NCI-H510A (cell line): Measurements from ENCODE around the gene KCND3.

Experiments used
- DNase-seq: peaks from one replicate; lab custom pipeline; 2025; lab: John Stamatoyannopoulos, UW

KCND3 gene

GRCh38 chr1:111989531-111990025 lies at the start of gene KCND3:
KCND3 (minus strand) TSS chr1:111989668.
- no peak for DNase-seq

DNA sequence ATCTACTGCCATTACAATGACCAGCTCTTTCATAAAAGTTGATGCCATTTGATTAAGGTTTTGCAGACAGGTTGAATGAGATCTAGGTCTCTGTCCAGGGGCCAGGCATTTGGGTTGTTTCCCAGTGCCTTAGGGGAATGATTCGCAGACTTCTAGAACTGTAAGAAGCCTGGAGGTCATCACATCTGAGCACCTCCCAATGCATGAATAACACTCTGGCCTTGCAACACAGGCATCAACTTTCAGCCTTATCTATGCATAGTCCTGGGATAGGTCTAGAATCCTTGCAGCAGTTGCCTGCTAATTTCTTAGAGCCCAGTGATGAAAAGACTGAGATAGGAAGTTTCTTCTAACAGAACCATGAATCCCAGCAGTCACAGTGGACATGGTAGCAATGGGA lies 44.8 kb upstream of the KCND3 start:
- no peak for DNase-seq

DNA sequence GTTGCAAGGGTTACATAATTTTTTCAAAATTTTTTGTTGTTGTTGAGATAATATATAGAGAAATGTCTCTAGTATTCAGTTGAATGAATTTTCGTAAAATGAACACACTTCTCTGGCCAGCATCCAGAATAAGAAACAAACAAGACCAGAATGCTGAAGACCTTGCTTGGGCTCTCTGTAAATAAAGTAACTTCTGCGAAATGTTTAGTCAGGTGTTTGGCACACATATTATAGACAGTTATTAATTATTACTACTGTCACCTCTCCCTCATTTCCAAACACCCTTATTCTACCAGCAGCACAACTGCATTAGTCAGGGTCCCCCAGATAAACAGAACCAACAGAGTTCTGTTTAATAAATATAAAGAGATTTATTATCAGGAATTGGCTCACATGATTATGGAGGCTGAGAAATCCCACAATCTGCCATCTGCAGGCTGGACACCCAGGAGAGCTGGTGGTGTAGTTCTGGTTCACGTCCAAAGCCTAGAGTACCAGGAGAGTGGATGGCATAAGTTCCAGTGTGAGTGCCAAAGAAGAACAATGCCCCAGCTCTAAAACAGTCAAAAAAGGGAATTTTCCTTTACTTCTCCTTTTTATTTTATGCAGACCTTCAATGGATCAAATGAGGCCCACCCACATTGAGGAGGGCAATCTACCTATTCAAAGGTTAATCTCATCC lies 44.1 kb upstream of the KCND3 start:
- no peak for DNase-seq

DNA sequence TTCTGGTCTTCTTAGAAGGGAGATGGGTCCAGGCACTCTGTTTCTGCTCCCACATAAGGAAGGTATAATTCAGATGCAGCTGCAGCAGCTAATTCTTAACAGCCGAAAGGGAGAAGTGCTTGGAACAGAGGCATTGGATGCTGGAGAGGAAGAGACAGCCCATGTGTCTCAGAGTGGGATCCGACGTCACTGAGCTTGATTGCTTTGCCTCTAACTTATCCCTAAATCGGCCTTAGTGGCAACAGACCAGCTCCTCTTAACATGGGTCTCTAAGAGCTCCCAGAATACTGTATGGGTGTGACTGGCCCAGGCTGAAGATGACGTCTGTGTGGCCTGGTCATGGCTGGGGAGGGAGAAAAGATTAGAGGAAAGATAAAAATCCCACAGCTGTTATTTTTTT lies 40.7 kb upstream of the KCND3 start:
- no peak for DNase-seq

DNA sequence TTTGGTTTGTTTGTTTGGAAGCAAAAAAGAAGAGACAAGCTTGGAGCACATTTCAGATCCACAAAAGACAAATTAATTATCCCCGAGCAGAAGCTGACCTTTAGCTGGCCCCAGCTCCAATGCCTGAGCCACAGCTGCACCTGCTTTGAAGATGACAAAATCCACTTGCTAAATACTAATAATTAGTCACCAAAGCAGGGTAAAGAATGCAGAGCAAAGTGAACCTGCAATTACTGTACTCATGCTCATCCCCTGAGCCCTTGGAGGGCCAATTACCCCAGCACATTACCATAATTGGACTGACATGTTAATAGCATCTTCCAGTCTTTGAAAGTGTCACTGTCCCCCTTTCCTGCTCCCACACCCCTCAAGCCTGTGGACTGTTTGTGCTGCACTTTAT lies 38.2 kb upstream of the KCND3 start:
- DNase-seq = no peak

DNA sequence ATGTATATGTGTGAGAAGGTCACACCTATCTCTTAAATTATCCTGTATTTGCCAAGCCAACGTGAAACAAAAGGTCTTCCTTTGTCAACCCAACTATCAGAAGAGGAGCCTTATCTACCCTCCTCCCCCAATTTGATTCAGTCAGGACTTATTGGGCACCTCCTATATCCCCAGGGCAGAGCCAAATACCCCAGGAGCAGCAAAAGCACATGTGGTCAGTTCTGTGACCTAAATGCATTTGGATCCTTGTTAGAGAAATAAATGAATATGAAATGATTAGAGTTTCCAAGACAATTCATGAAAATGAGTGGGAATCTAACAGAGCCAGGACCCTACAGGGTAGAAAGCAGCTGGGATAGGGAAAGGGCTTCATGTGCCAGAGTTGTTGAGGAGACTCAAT lies 37.0 kb upstream of the KCND3 start:
- DNase-seq = no peak

- no peak for DNase-seq
These were observed 36.5 kb upstream of the KCND3 start for GRCh38 chr1:112026016-112026415.

DNA sequence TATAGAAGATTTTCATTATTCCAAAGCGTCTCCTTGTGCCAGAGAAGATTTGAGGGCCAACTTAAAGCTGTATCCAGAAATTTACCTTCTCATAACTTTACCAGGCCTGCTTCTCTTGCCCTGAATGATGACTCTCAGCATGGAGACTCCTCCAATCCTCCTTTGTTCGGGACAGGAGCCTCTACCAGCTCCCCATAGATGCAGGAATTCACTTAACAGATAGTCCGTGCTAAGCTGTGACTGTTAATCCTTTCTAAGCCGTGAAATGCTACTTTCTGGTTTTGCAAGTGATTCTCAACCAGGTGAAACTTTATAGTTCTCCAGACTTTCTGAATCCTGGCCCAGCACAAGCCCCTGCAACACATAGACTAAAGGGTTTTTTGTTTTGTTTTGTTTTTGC lies 31.8 kb upstream of the KCND3 start:
- DNase-seq = no peak

DNA sequence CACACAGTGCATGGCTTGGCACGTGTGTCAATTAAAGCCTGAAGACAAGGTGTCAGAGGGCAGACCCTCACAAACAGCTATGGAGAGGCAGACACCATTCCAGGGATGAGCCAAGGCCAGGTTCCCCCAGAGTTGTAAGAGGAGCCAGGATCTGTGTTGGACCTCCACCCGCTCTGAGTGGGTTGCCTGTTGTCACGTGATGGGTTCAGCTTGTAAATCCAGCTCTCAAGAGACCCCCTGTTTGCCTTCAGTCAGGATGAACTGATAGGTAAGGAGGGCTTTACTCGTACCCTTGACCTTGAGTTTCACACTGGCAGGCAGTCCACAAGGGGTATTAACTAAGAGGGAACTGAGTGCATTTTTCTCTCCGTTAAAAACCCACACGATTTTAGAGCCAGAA lies 27.7 kb upstream of the KCND3 start:
- no peak for DNase-seq

DNA sequence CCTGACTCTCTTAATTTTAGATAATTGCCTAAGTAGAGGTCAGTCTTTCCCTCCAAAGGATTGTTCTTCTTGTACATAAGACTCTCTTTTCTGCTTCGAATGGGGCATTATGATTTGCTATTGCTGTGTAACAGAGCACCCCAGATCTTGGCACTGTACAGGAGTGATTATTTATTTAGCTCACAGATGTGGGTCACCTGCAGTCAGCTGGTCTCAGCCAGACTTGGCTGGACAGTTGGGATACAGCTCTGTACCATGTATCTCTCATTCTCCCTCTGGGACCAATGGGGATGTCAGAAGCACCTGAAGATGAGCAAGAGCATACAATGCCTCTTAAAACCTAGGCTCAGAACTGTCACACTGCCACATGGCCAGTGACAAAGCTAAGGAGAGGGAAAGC lies 23.4 kb upstream of the KCND3 start:
- DNase-seq = no peak

DNA sequence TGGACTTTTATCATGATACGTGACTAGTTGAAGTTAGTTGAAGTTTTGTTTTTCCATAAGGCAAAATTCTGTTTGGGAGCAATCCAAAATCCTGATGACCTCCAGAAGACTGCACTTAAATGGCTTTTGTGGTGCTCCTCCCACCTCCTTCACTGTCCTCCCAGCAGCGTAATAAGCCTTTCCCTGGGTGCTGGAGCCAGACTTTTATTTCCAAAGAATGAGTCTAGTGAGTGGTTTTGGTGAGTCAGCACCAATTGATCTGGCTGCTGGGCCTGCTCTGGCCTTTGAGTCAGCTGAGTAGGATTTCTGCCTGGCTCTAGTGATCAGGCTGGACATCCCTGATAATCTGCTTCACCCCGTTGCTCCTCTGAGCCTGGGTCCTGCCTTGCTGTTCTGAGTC lies 21.7 kb upstream of the KCND3 start:
- DNase-seq = no peak

DNA sequence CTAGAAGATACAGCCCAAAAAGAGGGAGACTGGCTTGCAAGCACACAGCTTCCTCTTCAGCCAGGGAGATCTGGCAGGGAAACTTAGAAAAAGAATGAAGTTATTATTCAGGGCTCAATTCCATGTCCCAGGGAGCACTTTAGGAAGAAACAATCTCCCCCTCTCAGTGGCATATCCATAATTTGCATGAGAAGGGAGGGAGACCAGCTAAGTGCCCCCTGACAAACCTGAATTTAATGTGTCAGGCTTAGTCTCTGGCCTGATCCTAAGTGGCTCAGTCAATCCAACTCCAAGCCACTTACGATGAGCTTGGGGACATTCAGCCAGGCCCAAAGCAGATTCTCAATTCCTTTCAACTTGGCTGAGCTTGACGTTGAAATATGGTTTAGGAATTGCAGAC lies 17.7 kb upstream of the KCND3 start:
- no peak for DNase-seq

GRCh38 chr1:112006416-112007025 lies 17.1 kb upstream of the KCND3 start:
- no peak for DNase-seq

GRCh38 chr1:112004076-112004475 lies 14.6 kb upstream of the KCND3 start:
- no peak for DNase-seq

DNA sequence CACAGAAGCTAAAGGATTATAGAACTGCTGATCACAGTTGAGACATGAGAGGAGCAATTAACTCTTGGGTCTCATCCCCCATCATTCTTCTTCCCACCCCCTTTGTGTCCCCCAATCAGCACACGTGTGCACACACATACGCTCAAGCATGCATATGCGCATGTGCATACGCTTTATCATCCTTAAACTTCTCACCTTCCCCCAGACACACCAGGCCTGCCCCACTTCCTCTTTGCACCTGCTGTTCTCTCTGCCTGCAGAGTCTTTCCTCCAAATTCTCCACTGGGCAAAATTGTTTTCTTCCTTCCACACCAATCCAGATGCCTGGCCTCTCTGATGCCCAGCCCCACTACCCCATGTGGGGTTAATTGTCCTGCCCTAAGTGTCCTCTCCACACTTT lies 13.0 kb upstream of the KCND3 start:
- DNase-seq = no peak

GRCh38 chr1:112001436-112001835 lies 12.0 kb upstream of the KCND3 start:
- no peak for DNase-seq

DNA sequence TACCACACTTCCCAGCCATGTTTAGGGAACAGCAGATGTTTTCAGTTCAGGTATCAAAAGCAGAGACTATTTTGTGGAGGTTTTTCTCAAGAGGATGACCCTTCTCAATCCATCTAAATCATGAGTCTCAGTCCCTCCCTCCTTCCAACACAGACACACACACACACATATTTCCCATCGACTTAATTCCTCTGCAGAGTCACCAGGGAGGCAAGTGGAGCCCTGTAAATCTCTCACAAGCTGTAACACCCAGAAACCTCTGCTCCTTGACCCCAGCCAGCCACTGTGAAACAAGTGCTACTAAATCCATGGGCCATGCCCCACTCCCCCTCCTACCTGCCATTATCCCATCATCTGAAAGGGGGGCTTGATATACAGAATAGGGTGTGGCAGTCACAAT lies 10.6 kb upstream of the KCND3 start:
- DNase-seq = no peak

GRCh38 chr1:111998332-111998731 lies 8.9 kb upstream of the KCND3 start:
- DNase-seq = no peak

GRCh38 chr1:111992476-111992875 lies 3.0 kb upstream of the KCND3 start:
- DNase-seq = no peak

DNA sequence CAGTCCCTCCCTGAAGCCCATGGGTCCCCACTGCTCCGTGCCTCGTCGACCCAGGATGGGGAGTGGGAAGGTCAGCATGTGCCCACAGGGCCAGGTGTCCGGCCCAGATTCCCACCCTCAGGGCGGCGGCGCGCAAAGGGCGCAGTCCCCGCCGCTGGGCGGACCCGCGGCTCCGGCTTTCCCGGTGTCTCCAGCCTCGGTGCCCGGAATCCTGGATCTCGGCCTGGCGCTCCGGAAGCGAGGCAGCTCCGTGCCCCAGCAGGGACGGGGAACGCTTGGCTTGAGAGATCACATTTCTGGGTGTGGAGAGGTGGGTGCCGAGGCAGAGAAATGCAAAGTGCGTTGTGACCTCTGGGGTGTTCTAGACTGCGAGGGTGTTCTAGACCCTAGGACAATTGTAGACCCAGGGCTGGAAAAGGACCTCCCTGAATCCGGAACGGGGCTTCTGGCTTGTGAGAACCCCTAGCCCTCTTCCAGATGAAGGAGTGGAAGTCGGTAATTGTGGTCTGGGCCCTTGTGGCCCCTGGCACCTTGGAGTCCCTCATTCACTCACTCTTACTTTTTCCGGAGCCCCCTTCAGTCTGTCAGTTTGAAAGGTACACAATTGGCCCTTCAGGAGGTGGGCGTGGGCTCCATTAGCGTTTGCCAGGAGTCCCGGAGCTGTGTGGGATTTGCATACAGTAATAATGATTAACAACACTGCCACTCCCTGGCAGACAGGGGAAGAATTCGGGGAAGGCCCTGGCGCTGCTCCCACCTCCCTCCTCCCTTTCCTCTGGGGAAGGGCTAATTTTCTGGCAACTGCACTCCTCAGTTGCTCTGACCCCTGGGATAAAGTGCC lies 1.6 kb upstream of the KCND3 start:
- DNase-seq = peak; percentile 61

DNA sequence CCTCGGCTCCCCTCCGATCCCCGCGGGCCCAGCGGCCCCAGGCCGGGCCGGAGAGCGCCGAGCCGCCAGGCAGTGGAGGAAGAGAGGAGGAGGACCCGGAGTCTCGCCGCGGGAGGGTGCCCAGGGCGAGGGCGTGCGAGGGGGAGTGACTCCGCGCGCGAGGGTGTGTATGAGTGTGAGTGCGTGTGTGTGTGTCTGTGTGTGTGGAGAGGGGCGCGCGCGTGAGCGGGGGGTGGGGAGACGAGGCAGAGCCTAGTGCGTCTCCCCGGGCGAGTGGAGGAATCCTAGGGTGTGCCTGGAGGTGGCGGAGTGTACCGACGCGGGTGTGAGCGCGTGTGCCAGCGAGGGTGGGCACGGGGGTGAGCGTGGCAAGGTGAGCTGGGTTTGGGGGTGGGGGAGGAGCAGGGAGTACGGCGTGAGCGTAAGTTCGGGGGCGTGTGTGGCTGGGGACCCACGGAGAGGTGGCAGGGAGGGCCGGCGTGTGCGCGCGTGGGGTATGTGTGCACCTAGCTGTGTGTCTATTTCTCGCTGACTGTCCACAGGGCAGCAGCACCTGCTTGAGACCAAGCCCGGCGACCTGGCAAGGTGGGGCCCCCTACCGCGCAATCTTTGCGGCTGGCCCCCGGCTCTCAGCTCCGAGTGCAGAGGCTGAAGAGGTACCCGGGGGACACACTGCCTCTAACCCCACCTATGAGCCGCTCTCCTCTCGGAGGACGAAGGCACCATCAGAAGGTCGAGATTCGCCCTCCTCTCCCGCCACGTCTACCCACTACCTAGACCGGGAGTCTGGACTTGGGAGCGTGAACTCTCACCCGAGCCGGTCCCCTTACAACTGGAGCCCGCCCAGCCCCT lies 784 bp upstream of the KCND3 start:
- no peak for DNase-seq
